ENCODE measurements around the gene HES7. TPM values are rescaled to one million over a fixed set of nuclear protein-coding genes. Genes with fewer than 3 reads are reported as not detected.

Gene HES7
- total and polyA plus RNA-seq, 4 donors: not detected

DNA sequence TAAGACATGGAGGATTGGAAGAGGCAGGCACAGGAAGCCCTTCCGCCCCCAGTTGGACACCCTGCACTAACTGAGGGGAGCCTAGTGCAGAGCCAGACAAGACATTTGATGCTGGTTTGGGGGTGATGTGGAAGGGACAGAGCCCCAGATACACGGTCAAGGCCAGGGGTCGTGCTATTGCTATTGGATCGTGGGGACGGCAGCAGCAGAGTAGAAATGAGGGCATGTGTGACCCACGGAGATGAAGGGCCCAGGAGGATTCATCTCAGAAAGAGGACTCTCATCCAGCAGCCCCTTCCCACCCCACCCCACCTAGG is 40.9 kb upstream of the HES7 start:
- H3K9me3 ChIP-seq (ENCODE audit: control insufficient read depth in 4 of 4, low read length in 3 of 4): no peaks in the 10 kb centered on the region
- DNase-seq (ENCODE audit: low spot score): no peak
- peaks cover 2 to 7% (median 4%) of the 10 kb centered on the region in 4 donors for H3K36me3 ChIP-seq (ENCODE audit: control insufficient read depth in 4 of 4, insufficient read depth in 3 of 4, low read depth in 1 of 4, low read length in 3 of 4)
- H3K4me3 ChIP-seq (ENCODE audit: low read depth in 1 of 3, low read length in 3 of 3): no peak overlapping the region
- peak overlapping the region; percentile 1 to 52 for H3K9ac ChIP-seq (ENCODE audit: low read depth in 1 of 2, low read length in 2 of 2)
- WGBS: 77% methylated on average over 6 of the region's 6 CpGs
- H3K4me1 ChIP-seq (ENCODE audit: control insufficient read depth in 4 of 4, insufficient read depth in 4 of 4, low read length in 3 of 4): peaks cover 8 to 37% (median 31%) of the 10 kb centered on the region in 4 donors
- no peaks in the 10 kb centered on the region for H3K27me3 ChIP-seq (ENCODE audit: control insufficient read depth in 4 of 4, insufficient read depth in 4 of 4, low read length in 3 of 4)
- H3K27ac ChIP-seq (ENCODE audit: low read depth in 1 of 2, low read length in 2 of 2): peak overlapping the region; percentile 97 to 98
- no peak for TF ChIP-seq JUND (IDR thresholded peaks at IDR 0.05)
- TF ChIP-seq, protein P1, sequence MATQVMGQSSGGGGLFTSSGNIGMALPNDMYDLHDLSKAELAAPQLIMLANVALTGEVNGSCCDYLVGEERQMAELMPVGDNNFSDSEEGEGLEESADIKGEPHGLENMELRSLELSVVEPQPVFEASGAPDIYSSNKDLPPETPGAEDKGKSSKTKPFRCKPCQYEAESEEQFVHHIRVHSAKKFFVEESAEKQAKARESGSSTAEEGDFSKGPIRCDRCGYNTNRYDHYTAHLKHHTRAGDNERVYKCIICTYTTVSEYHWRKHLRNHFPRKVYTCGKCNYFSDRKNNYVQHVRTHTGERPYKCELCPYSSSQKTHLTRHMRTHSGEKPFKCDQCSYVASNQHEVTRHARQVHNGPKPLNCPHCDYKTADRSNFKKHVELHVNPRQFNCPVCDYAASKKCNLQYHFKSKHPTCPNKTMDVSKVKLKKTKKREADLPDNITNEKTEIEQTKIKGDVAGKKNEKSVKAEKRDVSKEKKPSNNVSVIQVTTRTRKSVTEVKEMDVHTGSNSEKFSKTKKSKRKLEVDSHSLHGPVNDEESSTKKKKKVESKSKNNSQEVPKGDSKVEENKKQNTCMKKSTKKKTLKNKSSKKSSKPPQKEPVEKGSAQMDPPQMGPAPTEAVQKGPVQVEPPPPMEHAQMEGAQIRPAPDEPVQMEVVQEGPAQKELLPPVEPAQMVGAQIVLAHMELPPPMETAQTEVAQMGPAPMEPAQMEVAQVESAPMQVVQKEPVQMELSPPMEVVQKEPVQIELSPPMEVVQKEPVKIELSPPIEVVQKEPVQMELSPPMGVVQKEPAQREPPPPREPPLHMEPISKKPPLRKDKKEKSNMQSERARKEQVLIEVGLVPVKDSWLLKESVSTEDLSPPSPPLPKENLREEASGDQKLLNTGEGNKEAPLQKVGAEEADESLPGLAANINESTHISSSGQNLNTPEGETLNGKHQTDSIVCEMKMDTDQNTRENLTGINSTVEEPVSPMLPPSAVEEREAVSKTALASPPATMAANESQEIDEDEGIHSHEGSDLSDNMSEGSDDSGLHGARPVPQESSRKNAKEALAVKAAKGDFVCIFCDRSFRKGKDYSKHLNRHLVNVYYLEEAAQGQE (IDR thresholded peaks at IDR 0.05): no peak
- TF ChIP-seq FOXA1 (IDR thresholded peaks at IDR 0.05): no peak
- TF ChIP-seq, protein P2, sequence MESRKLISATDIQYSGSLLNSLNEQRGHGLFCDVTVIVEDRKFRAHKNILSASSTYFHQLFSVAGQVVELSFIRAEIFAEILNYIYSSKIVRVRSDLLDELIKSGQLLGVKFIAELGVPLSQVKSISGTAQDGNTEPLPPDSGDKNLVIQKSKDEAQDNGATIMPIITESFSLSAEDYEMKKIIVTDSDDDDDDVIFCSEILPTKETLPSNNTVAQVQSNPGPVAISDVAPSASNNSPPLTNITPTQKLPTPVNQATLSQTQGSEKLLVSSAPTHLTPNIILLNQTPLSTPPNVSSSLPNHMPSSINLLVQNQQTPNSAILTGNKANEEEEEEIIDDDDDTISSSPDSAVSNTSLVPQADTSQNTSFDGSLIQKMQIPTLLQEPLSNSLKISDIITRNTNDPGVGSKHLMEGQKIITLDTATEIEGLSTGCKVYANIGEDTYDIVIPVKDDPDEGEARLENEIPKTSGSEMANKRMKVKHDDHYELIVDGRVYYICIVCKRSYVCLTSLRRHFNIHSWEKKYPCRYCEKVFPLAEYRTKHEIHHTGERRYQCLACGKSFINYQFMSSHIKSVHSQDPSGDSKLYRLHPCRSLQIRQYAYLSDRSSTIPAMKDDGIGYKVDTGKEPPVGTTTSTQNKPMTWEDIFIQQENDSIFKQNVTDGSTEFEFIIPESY (IDR thresholded peaks at IDR 0.05): no peak
- TF ChIP-seq, protein P3, sequence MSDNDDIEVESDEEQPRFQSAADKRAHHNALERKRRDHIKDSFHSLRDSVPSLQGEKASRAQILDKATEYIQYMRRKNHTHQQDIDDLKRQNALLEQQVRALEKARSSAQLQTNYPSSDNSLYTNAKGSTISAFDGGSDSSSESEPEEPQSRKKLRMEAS (IDR thresholded peaks at IDR 0.05): no peak
- TF ChIP-seq, protein P4, sequence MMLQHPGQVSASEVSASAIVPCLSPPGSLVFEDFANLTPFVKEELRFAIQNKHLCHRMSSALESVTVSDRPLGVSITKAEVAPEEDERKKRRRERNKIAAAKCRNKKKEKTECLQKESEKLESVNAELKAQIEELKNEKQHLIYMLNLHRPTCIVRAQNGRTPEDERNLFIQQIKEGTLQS (IDR thresholded peaks at IDR 0.05): no peak
- no peak for TF ChIP-seq RAD21 (IDR thresholded peaks at IDR 0.05)
- TF ChIP-seq HNF4A (conservative IDR thresholded peaks at IDR 0.05): no peak
- no peak for TF ChIP-seq FOXA2 (IDR thresholded peaks at IDR 0.05)
- TF ChIP-seq YY1 (IDR thresholded peaks at IDR 0.05): no peak
- no peak for TF ChIP-seq SP1 (IDR thresholded peaks at IDR 0.05)
- no peak for TF ChIP-seq TAF1 (conservative IDR thresholded peaks at IDR 0.05)
- TF ChIP-seq NR2F2 (IDR thresholded peaks at IDR 0.05): no peak
- no peak for TF ChIP-seq GABPA (IDR thresholded peaks at IDR 0.05 in 1 of 2, conservative IDR thresholded peaks at IDR 0.05 in 1 of 2)

DNA sequence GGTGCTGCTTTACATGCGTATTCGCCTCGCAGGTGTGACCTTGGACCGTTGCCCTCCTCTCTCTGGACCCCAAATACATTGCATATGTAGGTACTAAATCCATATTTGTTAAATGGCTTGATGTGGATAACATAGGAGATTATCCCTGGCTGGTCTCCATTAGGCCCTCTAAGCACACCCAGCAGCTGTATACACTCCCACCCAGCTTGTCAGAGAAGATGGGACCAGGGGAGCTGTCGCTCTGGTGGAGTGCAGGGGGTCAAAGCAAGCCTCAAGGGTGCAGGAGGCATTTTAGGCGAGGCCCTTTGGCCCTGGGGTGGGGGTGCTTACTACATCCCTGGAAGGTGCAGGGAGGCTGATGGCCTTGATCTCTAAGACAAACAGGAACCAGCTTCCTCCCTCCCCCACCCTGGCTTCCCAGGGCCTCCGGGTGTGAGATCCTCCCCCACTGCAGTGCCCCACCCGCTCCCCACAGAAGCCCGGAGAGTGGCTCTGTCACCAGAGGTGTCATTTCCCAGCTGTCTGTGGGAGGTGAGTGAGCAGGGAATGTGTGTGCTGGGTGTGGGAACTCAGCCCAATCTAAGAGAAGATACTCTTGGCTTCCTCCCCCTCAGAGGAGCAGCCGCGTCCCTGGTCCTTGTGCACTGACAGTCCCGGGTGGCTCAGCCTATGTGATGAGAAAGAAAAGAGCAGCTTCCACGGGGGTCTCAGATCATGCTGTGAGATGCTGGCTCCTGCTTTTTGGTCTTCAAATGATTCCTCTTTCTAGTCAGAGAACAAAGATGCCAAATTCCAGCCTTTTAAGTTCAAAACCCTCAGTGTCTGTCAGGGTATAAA is 40.3 kb upstream of the HES7 start:
- peaks cover 8 to 42% (median 36%) of the 10 kb centered on the region in 4 donors for H3K4me1 ChIP-seq (ENCODE audit: control insufficient read depth in 4 of 4, insufficient read depth in 4 of 4, low read length in 3 of 4)
- H3K9me3 ChIP-seq (ENCODE audit: control insufficient read depth in 4 of 4, low read length in 3 of 4): no peaks in the 10 kb centered on the region
- H3K27me3 ChIP-seq (ENCODE audit: control insufficient read depth in 4 of 4, insufficient read depth in 4 of 4, low read length in 3 of 4): no peaks in the 10 kb centered on the region
- TF ChIP-seq SP1 (IDR thresholded peaks at IDR 0.05) (peak; percentile 45), NR2F2 (IDR thresholded peaks at IDR 0.05) (peak; percentile 51), YY1 (IDR thresholded peaks at IDR 0.05) (no peak), TAF1 (conservative IDR thresholded peaks at IDR 0.05) (peak; percentile 24)
- H3K36me3 ChIP-seq (ENCODE audit: control insufficient read depth in 4 of 4, insufficient read depth in 3 of 4, low read depth in 1 of 4, low read length in 3 of 4): peaks cover 2 to 10% (median 6%) of the 10 kb centered on the region in 4 donors
- no peak overlapping the region for H3K4me3 ChIP-seq (ENCODE audit: low read depth in 1 of 3, low read length in 3 of 3)
- H3K9ac ChIP-seq (ENCODE audit: low read depth in 1 of 2, low read length in 2 of 2): peak overlapping the region; percentile 52 to 57
- peak; percentile 68 for DNase-seq (ENCODE audit: low spot score)
- peak overlapping the region; percentile 97 to 98 for H3K27ac ChIP-seq (ENCODE audit: low read depth in 1 of 2, low read length in 2 of 2)
- 24% methylated on average over 13 of the region's 13 CpGs for WGBS
